GM20431 (cell line): Measurements from ENCODE around the gene MAN2B2.

ENCODE experiments used
- in situ Hi-C: fragments of 300-500 bp; cut with MseI, MboI; formaldehyde crosslinking; loops from one replicate; pipeline ENCODE4 v1.15.0; 2020; ENCODE audit warnings: low sequenced_read_pairs; ENCODE audit not compliant: unreplicated experiment

Gene MAN2B2

DNA sequence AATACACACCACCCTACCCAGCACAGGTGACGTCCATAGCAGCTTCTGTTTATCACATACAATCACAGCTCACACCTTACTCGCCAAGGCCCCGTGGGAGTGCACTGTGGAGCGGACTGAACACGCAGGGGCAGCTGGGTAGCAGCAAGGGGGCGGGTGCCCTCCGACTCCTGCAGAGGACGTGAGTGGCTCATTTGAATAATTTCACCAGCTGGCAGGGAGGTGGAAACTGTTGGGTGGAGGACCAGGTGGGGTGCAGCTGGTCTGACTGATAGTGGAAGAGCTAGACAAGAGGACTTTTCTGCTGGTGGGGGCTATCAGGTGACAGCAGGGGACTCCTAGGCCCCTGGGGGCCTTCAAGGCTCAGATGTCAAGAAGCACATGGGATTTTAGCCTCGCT is 16.3 kb downstream of the MAN2B2 start:
- in situ Hi-C loops: no loop called here

DNA sequence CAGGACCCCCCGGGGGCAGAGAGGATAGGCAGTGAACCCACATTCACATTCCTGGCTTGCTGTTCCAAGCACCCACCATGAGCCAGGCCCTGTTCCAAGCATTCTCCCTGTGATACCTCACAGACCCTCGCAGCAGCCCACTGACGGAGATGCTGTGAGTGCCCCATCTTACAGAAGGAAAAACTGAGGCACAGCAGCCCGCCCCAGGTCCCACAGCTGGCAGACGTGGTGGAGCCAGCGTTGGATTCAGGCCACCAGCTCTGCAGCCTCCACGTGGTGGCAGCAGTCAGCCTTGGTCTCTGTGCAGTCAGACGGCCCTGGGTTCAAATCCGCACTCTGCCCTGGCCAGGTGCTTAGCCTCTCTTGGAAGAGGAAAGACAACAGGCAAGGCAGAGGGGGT is 16.8 kb downstream of the MAN2B2 start:
- in situ Hi-C loops: no loop called here

DNA sequence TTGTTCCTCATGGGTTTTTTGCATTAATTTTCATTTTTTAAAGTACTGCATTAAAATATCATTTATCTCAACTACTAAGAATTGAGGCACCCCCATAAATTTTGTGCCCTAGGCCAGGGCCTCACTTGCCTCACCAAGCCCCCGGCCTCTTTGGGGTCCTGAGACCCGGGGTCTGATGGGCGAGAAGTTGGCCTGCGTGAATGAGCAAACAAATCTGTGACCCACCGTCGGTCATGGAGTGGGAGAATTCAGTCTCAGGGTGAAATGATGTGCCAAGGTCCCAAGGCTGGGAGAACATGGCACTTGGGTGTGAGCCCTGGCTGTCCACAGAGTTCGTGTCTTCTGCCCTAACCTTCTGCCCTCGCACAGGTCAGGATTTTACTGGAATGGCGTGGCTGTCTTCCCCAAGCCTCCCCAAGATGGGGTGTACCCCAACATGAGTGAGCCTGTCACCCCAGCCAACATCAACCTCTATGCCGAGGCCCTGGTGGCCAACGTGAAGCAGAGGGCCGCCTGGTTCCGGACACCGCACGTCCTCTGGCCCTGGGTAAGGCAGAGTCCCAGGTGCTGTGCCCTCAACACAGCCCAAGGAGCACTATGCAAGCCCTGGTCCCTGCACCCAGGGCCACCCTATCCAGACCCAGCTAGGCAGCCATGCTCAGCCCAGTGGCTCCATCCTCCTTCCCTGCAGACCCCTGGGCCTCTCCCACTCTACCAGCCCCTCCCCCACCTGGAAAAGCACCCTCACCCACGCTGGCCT is 18.0 kb downstream of the MAN2B2 start:
- in situ Hi-C loops: no loop called here

DNA sequence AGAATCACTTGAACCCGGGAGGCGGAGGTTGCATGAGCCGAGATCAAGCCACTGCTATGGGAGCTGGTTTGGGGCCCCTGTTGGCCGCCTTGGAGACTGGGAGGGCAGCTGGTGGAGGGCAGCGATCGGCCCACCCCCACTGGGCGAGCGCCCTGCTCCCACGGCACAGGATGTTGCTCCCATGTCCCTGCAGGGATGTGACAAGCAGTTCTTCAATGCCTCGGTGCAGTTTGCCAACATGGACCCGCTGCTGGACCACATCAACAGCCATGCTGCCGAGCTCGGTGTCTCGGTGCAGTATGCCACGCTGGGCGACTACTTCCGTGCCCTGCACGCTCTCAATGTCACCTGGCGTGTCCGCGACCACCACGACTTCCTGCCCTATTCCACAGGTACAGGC is 19.4 kb downstream of the MAN2B2 start:
- in situ Hi-C loops: no loop called here

DNA sequence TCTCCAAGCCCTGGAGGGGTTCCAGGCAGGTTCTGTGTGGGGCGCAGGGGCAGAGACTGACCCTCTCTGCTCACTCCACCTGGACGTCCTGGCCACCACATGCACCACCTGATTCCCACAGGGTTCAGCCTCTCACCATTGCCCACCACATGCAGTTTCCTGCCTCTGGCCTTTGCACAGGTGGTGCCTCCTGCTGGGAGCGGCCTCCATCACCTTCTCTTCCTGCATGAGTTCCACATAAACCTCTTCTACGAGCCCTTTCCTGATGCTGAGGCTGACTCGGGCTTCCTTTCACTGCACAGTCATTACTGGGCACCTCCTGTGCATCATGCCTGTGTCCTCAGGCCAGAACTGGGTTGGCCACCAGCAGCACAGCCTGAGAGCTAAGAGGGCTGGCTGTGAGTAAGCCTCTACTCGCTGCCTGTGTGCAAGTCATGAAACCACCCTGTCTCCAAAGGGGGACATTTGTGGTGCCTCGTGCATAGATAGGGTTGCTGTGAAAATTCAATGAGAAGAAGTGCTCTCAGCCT is 19.9 kb downstream of the MAN2B2 start:
- in situ Hi-C loops: no loop called here

DNA sequence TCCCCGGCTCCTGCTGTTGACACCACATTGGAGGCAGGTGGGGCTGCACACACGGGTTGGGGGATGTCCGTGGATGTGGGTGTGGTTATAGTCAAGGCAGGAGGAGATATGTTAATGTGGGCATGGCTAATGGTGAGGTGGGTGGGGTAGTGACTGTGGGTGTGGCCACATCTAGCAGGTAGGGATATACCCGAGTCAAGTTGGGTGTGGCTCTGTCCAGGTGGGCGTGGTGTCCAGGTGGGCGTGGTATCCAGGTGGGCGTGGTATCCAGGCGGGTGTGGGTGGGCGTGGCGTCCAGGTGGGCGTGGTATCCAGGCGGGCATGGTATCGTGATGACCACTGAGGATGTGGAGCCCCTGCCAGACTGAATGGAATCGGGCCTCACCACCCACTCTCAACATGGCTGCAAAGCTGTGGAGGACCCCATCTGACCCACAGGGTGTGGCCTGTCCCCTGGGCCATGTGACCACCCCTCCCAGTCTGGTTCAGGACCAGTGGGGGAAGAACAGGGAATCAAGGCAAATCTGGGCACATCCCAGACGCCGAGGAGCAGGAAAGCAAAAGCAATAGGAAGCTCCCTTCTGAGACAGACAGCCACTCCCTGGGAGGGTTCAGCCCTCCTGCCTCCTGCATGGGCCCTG is 21.0 kb downstream of the MAN2B2 start:
- in situ Hi-C loops: no loop called here

DNA sequence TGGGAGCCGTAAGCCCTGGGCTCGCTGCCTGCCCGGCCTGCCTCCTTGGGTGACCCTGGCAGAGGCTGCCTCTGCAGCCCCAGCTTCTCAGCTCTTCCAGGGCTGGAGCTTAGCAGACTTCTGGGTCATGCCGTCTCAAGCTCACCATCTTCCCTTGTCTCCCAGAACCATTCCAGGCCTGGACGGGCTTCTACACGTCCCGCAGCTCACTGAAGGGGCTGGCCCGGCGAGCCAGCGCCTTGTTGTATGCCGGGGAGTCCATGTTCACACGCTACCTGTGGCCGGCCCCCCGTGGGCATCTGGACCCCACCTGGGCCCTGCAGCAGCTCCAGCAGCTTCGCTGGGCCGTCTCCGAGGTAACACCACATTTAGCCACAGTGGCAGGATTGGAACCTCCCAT is 22.0 kb downstream of the MAN2B2 start:
- in situ Hi-C loops: no loop called here

DNA sequence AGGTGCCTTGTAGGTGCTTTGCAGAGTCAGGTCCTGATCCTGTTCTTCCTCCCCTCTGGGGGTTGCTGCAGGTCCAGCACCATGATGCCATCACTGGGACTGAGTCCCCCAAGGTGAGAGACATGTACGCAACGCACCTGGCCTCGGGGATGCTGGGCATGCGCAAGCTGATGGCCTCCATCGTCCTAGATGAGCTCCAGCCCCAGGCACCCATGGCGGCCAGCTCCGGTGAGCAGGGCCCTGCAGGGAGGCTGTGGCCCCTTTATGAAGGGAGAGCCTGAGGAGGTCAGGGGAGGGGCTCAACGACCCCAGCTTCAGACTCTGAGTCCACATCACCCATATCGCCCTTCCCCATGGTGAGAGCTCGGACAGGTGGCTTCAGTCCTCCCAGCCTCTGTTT is 23.1 kb downstream of the MAN2B2 start:
- in situ Hi-C loops: no loop called here

DNA sequence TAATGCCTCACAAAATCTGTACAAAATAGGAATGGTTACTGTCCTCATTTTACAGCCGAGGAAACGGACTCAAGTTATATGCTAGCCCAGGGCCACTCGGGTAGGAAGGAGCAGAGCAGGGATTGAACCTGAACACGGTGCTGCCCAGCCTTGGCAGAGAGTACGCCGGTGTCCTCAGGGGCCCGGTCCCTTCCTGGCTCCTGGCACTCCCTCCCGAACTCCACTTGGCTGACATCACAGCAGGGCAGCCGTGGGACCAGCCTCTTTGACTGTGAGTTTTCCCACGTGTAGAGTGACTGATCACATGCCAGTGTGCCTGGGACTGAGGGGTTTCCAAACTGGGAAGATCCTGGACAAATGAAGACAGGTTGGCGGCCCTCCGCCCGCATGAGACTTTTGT is 23.7 kb downstream of the MAN2B2 start:
- in situ Hi-C loops: no loop called here

DNA sequence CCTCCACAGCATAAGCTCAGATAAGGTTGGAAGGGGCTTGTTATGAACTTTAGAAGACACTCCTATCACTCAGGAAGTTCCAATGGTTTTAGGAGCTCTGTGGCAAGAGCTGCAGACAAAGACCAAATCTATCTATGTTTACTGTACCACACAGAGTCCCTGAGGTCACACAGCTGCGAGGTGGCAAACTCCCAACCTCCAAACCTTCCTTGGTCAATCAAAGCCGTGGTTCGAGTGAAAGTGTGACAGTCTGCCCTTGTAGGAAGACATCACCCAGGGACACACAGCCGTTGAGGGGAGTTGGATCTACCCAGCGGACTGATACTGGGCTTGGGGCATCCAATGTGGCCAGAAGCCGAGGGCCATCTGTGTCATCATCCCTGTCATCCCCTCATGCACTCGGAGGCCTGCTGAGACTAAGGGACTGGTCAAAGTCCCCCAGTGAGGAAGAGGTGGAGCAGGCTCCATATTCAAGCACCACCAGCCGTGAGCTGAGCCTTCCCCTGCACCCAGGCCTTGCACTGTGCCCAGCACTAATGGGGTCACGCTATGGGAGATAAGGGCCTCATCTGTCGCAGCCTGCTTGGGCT is 26.8 kb downstream of the MAN2B2 start:
- in situ Hi-C loops: no loop called here

DNA sequence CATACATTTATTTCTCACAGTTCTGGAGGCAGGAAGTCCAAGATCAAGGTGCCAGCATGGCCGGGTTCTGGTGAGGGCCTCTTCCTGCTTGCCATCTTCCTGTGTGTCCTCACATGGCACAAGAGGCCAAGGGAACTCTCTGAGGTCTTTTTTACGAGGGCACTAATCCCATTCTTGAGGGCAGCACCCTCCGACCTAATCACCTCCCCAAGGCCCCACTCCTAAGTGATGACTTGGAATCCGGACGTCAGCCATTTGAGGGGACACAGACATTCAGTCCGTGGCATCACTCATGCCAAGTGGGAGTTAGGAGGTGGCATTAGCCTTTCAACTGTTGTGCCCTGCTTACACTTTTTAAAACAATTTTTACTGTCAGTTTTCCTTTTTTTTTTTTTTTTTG is 27.3 kb downstream of the MAN2B2 start:
- in situ Hi-C loops: no loop called here

DNA sequence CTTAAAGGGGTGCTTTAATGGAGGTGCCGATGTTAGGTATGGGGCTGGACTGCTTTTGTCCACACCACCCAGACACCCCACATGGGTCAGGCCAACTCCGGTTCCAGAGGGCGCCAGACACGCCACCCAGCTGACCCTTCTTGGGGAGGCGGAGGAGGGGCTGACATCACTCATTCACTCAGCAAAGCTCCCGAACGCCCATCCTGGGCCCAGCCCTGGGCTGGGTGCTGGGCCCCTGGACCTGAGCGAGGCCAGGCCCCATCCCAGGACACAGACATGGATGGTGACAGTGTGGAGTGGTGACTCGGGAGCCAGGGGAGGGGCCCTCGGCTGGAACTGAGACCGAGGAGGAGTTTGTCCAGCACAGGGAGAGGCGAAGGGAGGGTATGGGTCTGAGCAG is 28.1 kb downstream of the MAN2B2 start:
- in situ Hi-C loops: no loop called here

DNA sequence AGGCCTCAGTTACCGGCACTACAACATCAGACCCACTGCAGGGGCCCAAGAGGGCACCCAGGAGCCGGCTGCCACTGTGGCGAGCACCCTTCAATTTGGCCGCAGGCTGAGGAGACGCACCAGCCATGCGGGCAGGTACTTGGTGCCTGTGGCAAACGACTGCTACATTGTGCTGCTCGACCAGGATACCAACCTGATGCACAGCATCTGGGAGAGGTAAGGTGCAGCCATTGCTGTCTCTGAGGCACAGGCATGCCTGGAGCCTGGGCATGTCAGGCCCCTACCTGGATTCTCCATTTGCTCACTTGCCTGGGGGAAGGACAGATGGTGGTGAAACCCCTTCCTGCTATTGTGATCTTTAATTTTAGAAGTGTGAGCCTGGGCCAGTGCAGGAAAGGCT is 30.1 kb downstream of the MAN2B2 start:
- in situ Hi-C loops: no loop called here

DNA sequence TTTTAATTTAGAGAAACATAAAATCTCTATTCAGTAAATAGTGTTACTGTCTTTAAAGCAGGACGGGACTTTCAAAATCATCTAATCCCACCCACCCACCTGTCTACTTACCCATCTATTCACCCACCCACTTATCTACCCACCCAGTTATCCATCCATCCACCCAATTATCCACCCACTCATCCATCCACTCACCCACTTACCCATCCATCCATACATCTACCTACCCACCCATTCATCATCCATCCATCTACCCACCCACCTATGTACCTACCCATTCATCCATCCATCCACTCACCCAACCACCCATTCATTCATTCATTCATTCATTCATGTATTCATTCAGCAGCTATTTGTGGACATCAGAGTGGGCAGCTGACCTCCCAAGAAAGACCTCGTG is 30.6 kb downstream of the MAN2B2 start:
- in situ Hi-C loops: no loop called here

DNA sequence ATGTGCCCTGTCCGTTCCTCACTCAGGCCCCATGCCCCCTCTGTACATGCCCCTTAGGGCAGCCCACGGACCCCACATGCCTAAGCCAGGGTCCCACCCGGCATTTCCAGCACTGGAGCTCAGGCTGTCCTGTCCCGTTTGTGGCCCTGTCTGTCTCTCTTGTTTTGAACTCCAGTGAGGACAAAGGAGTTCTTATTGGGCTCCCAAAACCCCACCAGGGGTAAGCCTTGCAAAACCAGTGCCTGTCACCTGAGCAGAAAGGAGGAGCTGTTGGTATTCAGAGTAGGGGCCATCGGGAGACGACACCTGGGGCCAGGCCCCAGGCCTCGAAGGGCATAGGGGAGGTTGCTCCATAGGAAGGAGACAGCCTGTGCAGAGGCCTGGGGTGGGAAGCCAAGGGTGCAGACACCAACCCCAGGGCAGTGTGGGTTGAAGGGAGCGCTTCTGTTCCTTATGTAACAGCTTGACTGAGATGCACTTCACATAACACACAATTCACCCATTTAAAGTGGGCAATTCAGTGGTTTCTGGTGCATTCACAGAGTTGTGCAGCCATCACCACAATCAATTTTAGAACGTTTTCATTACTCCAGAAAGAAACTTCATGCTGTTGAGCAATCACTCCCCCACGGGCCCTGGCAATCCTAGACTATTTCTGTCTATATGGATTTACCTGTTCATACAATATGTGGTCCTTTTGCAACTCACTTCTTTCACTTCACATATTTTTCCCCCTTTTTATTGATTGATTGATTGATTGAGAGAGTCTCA is 31.7 kb downstream of the MAN2B2 start:
- in situ Hi-C loops: no loop called here

DNA sequence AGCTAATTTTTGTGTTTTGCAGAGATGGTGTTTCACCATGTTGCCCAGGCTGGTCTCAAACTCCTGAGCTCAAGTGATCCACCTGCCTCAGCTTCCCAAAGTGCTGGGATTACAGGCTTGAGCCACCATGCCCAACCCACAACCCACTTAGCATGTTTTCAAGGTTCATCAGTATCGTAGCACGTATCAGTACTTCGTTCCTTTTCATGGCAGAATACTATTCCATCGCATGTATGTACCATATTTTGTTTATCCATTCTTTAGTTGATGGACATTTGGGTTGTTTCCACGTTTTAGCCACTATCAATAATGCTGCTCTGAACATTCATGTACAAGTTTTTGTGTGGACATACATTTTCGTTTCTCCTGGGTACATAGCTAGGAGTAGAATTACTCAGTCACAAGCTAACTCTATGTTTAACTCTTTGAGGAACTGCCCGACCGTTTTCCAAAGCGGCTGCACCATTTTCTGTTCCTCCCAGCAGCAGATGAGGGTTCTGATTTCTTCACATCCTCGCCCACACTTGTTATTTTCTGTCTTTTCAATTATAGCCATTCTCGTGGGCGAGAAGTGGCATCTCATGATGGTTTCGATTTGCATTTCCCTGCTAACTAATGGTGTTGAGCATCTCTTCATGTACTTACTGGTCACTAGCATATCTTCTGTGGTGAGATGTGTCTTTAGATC is 32.5 kb downstream of the MAN2B2 start:
- in situ Hi-C loops: no loop called here

DNA sequence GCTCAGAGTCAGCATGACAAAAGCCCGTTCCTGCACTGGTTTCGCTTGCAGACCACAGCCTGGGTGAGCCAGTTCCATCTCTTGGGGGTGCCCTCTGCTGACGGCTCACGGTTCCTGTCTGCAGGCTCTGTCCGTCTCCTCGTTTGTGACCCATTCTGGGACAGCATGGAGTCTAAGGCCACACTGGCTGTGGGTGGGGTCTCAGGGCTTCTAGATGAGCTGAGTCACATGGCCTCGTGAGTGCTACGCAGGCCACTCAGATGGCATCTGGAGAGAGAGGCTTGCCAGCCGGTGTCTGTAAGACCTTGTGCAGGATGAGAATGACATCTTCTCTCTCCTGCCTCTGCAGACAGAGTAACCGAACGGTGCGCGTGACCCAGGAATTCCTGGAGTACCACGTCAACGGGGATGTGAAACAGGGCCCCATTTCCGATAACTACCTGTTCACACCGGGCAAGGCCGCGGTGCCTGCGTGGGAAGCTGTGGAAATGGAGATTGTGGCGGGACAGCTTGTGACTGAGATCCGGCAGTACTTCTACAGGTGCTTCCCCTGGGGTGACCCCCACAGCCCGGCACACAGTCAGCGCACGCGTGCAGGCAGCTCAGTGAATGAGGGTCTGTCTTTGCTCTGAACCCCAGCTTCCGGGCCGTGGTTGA is 33.9 kb downstream of the MAN2B2 start:
- in situ Hi-C loops: no loop called here

DNA sequence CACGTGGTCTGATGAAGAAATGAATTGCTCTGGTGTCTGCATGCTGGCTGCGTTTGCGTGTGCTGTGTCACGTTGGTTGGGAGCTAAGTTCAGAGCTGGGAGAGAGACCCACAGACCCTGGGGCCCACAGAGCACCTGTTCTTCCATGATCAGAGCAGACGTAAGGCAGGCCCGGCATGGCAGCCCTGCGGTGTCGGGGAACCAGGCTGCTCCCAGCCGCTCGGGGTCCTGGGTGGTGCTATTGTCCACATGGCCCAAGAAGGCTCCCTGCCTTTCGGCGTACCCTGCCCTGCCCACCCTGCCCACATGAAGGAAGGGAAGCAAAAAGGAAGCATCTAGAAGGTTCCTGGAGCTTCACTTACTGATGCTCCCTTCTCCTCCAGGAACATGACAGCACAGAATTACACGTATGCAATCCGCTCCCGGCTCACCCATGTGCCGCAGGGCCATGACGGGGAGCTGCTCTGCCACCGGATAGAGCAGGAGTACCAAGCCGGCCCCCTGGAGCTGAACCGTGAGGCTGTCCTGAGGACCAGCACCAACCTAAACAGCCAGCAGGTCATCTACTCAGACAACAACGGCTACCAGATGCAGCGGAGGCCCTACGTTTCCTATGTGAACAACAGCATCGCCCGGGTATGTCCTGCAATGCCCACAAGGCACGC is 34.6 kb downstream of the MAN2B2 start:
- in situ Hi-C loops: no loop called here

DNA sequence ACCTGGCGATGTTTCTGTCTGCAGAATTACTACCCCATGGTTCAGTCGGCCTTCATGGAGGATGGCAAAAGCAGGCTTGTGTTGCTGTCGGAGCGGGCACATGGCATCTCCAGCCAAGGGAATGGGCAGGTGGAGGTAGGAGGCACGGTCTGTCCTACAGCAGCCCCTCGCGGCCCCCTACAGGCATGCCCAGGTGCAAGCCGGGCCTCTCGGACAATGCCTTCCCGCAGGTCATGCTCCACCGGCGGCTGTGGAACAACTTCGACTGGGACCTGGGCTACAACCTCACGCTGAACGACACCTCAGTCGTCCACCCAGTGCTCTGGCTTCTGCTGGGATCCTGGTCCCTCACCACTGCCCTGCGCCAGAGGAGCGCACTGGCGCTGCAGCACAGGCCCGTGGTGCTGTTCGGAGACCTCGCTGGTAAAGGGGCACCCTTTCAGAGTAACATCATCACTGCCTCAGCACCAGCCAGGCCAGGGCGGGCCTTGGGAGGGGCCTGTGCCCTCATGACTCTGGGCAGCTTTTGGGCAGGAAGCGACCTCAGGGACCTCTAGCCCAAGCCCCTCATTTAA is 36.0 kb downstream of the MAN2B2 start:
- in situ Hi-C loops: no loop called here
